Measurements from ENCODE around the gene EFNA2.

GRCh38 chr19:1324249-1324805, 38.7 kb downstream of the EFNA2 start:
- TF ChIP-seq, protein P1, sequence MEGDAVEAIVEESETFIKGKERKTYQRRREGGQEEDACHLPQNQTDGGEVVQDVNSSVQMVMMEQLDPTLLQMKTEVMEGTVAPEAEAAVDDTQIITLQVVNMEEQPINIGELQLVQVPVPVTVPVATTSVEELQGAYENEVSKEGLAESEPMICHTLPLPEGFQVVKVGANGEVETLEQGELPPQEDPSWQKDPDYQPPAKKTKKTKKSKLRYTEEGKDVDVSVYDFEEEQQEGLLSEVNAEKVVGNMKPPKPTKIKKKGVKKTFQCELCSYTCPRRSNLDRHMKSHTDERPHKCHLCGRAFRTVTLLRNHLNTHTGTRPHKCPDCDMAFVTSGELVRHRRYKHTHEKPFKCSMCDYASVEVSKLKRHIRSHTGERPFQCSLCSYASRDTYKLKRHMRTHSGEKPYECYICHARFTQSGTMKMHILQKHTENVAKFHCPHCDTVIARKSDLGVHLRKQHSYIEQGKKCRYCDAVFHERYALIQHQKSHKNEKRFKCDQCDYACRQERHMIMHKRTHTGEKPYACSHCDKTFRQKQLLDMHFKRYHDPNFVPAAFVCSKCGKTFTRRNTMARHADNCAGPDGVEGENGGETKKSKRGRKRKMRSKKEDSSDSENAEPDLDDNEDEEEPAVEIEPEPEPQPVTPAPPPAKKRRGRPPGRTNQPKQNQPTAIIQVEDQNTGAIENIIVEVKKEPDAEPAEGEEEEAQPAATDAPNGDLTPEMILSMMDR (IDR thresholded peaks at IDR 0.05) = no peak
- no peak for TF ChIP-seq EP300 (IDR thresholded peaks at IDR 0.05)
